Measurements from ENCODE around the gene PLEKHO2. TPM values are rescaled to one million over a fixed set of nuclear protein-coding genes. Genes with fewer than 3 reads are reported as not detected.
A peak's percentile ranks its signal among the peaks of the same experiment; 100 is the strongest.

Gene PLEKHO2
- total and polyA plus RNA-seq, 2 of the 8 experiments (the other 6 are each of a cell fraction or from before 2014, with no cell fraction given), result 16.9 to 20.1 TPM

DNA sequence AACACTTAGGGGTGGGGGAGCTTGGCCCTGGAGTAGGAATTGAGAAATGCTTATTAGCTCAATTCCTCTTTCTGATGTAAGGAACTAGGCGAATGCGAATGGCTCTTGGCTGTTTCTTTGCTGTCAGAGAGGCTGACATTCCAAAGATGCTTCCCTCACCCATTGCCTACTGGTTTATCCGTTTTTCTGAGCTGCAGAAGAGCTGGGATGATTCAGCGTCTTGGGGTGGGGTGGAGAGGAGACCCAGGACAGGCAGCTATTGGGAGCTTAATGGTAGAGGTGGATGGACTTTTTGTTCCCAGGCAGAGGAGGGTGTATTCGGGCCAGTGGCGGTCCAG lies 9.8 kb downstream of the PLEKHO2 start:
- peaks cover 0 to 54% of the 10 kb centered on the region in 2 experiments for H3K79me2 ChIP-seq (ENCODE audit: control insufficient read depth in 1 of 2, insufficient read depth in 2 of 2, low read length in 2 of 2)
- H3K23me2 ChIP-seq (ENCODE audit: low read depth, low read length), result no peaks in the 10 kb centered on the region
- no peak overlapping the region for H4K91ac ChIP-seq (replicated peaks; ENCODE audit: insufficient read length, low read length)
- H3K4me2 ChIP-seq (ENCODE audit: insufficient read depth in 1 of 2, low read depth in 2 of 2, low read length in 2 of 2), result peak overlapping the region in 1 of 2 experiments; percentile 45; a peak in 2 of 4 replicates
- H3K56ac ChIP-seq (replicated peaks; ENCODE audit: insufficient read length, low read depth, low read length), result no peak overlapping the region
- H3K36me3 ChIP-seq (ENCODE audit: control insufficient read depth in 2 of 4, insufficient read depth in 4 of 4, low read length in 3 of 4), result peaks cover 3 to 33% (median 12%) of the 10 kb centered on the region in 4 experiments; a peak in 5 of 8 replicates
- H4K5ac ChIP-seq (ENCODE audit: insufficient read length, low read depth, low read length), result no peak overlapping the region
- ChIA-PET POLR2A (ENCODE audit: partially characterized antibody) (interaction anchor here (0.6 to 1.8 kb wide), 8 partner anchors 10 to 110 kb away, joined by 3 to 5 read pairs (median 3); no protein-coding TSS in a partner anchor), CTCF (ENCODE audit: partially characterized antibody) (interaction anchor here (1.0 to 1.9 kb wide), 7 partner anchors 10 to 158 kb away, joined by 3 to 10 read pairs (median 4); no protein-coding TSS in a partner anchor)
- no peak overlapping the region for H3K4me3 ChIP-seq (ENCODE audit: extremely low read depth in 1 of 4, insufficient read depth in 2 of 4, low read depth in 3 of 4, low read length in 4 of 4)
- H3K23ac ChIP-seq (ENCODE audit: insufficient read length), result no peak overlapping the region
- peak overlapping the region; percentile 77; the same call in 1 of the 2 replicates for H2BK5ac ChIP-seq (ENCODE audit: low read depth, low read length)
- no peak overlapping the region for H2AFZ ChIP-seq (ENCODE audit: low read length)
- peaks cover 4 to 25% of the 10 kb centered on the region in 2 experiments for H4K20me1 ChIP-seq (replicated peaks in 1 of 2; ENCODE audit: control insufficient read depth in 1 of 2, insufficient read depth in 2 of 2, low read length in 2 of 2)
- no peak overlapping the region for H2BK15ac ChIP-seq (ENCODE audit: low read length)
- no peak overlapping the region; a peak in 1 of 7 replicates for H3K9ac ChIP-seq (replicated peaks in 1 of 4; ENCODE audit: extremely low read depth in 1 of 4, low read depth in 3 of 4, low read length in 3 of 4)
- peak; percentile 50 for FAIRE-seq
- no peak overlapping the region for H2BK12ac ChIP-seq (ENCODE audit: low read depth, low read length)
- no peak overlapping the region for H2BK20ac ChIP-seq (ENCODE audit: low read length)
- no peak for DNase-seq (ENCODE audit: low read depth in 1 of 2, low spot score in 2 of 2)
- 57% methylated on average over 6 of the region's 6 CpGs; no CpG with 5 or more reads in 1 of the 2 experiments for WGBS, 2 experiments (ENCODE audit: extremely low coverage in 1 of 2, insufficient coverage in 1 of 2, insufficient read length in 1 of 2, insufficient replicate concordance in 2 of 2, low coverage in 1 of 2, low lambda C conversion rate in 2 of 2, missing lambda C conversion rate in 1 of 2)
- no peaks in the 10 kb centered on the region for H3K27me3 ChIP-seq (replicated peaks in 1 of 4; ENCODE audit: control insufficient read depth in 3 of 4, extremely low read depth in 1 of 4, insufficient read depth in 3 of 4, low read length in 3 of 4)
- no peak overlapping the region for H3K18ac ChIP-seq (ENCODE audit: extremely low read depth, low read length)
- H3K14ac ChIP-seq (ENCODE audit: insufficient read length), result no peak overlapping the region
- H3K27ac ChIP-seq (ENCODE audit: low read depth, low read length), result no peak overlapping the region
- H3K79me1 ChIP-seq (ENCODE audit: low read depth, low read length), result peaks cover 10% of the 10 kb centered on the region
- H2AK5ac ChIP-seq (ENCODE audit: low read depth, low read length), result no peak overlapping the region
- TF ChIP-seq SIN3A (conservative IDR thresholded peaks at IDR 0.05 in 1 of 2, IDR thresholded peaks at IDR 0.05 in 1 of 2; ENCODE audit: low read depth in 1 of 2, low read length in 2 of 2), result peak in 1 of 2 experiments; percentile 50; a peak in 2 of 4 replicates
- peak; percentile 22; the same call in 1 of the 2 replicates for TF ChIP-seq MAFK (IDR thresholded peaks at IDR 0.05; ENCODE audit: low read depth, low read length)
- TF ChIP-seq BACH1 (IDR thresholded peaks at IDR 0.05; ENCODE audit: low read length), result peak; percentile 60; the same call in 1 of the 2 replicates
- no peak for TF ChIP-seq CBX8 (IDR thresholded peaks at IDR 0.05; ENCODE audit: borderline replicate concordance, low read depth, low read length)
- no peak for TF ChIP-seq SUZ12 (IDR thresholded peaks at IDR 0.05; ENCODE audit: low read length)
- peak; percentile 87 for TF ChIP-seq TEAD4 (IDR thresholded peaks at IDR 0.05; ENCODE audit: low read depth, low read length)
- TF ChIP-seq SRF (IDR thresholded peaks at IDR 0.05; ENCODE audit: low read depth, low read length), result no peak
- TF ChIP-seq SAP30 (IDR thresholded peaks at IDR 0.05; ENCODE audit: insufficient read depth, insufficient replicate concordance, low read length), result peak; percentile 15
- no peak for TF ChIP-seq NANOG (IDR thresholded peaks at IDR 0.05; ENCODE audit: insufficient read depth, low read depth, low read length, poor library complexity, severe bottlenecking)
- peaks cover 11 to 23% (median 15%) of the 10 kb centered on the region in 4 experiments for H3K4me1 ChIP-seq (replicated peaks in 1 of 4; ENCODE audit: control insufficient read depth in 3 of 4, insufficient read depth in 4 of 4, low read length in 3 of 4)
- no peak overlapping the region for H2BK120ac ChIP-seq (replicated peaks; ENCODE audit: low read depth, low read length)
- H3K9me3 ChIP-seq (ENCODE audit: insufficient read depth in 2 of 2, low read depth in 1 of 2, low read length in 1 of 2), result no peaks in the 10 kb centered on the region
- H4K8ac ChIP-seq (ENCODE audit: extremely low read depth, insufficient read depth, low read length), result no peak overlapping the region
- no peak overlapping the region for H3K4ac ChIP-seq (replicated peaks; ENCODE audit: insufficient read length, low read depth, low read length)

Measured in H1 (cell line).